CD4-positive, alpha-beta T cell treated with Interferon gamma for 1 hour (primary cell): ENCODE data around the gene SI.
"Not testable (repeated sequence)": the region's sequence is repeated elsewhere in the genome, so short reads cannot be mapped to it uniquely, and the experiment has no call there.

Experiments used
- DNase-seq: peaks from one replicate; pipeline ENCODE4 v3.0.0-alpha.2; 2020

Gene SI

DNA sequence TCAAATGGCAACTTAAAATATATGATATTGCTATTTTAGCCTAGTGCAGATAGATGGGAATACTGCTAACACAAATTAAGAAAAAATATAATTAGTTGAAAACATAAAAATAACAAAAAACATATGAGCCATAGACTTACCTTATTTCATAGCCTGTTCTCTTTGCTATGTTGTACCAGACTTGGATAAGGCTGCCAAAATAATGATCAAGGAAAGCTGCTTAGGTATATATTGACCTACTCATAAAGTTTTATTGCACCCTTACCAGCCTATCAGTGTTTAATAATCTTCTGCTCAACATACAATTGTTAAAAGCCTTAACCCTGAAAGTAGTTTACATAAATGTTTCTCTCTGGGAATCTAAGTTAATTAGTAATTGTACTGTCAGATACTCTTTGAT lies at the start of gene SI:
Gene SI, minus strand, starts transcription at position 204 of the 400 bp plus-strand sequence. CDS start 2,484 bp downstream, outside the sequence.
- no peak for DNase-seq

DNA sequence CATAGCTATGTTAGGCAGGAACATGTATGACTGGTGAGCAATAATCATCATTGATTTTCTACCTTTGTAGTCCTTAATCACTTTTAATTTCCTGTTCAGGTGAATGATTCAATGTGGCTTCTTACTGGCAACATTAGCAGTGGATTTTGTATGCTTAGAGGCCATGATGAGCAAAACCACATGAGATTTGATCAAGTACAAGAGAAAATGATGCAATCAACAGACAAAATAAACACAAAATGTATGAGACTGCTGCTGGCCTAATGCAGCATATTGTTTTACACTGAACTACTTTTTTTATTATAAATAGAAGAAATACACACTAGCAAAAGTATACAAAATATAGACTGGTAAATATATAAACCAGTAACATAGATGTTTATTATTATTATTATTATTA lies 47.5 kb upstream of the SI start:
- no peak for DNase-seq

DNA sequence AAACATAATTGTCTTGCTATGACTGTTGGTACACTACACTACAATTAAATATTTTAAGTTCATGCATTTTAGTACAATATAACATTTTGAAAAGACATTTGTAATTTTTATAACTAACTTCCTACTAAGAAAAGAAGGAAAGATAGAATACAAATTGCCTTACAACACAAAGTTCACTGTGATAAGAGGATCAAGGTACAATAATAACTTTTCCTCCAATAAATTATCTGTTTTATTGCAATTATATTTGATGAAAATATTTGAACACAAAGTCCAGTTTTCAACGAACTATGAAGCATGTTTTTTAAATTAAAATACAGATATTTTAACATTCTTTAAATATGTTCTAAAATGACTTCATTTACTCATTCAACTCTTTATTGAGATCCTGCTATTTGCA lies 33.1 kb upstream of the SI start:
- no peak for DNase-seq

DNA sequence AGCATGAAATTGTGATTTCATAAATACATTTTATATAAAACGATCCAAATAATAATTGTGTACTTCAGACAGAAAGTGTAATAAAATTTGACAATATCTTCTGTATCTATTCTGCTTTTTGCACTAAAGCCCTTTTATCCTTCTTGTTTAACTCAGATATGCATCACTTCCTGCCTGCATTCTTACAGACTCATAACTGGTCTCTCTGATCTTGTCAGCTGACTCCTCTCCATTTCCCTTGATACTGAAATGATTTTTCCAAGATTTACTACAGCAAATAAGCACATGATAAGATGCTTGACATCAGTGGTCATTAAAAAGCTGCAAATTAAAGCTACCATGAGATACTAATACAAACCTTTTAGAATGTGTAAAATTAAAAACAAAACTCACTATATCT lies 25.3 kb upstream of the SI start:
- DNase-seq: no peak

DNA sequence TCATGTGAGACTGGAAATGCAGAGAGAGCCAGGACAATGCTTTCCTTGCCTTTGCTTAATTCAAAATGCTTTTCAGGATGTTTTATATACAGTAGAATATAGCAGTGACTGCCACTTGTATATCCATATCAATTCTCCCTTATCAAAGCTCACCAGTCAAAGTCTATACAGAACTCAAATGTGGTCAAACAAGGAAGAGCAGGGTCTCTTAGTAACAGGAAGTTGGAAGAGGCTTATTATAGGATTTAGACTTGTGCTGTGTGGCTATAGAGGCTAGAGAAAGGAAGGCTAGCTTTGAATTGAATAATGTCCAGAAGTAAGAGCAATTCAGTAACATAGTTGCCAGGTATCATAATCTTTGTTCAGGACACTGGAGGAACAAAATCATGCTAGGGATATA lies 4.4 kb upstream of the SI start:
- DNase-seq: no peak

DNA sequence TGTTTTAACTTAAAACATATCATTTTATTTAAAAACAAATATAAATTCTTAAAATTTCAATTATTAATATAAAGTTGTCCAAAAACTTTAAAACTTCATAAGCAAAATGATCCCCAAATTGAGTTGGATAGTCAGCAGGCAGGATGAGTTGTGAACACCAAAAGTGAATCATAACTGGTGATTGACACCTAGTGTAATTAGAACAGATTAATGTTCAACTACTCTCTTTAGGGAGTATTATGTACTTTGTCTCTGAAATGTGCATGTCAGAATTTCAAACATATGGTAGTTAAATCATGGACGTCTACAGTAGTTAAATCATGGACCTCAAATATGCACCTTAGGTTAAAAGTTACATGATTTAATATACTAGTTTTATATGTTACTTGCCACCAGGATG lies 2.9 kb upstream of the SI start:
- no peak for DNase-seq

DNA sequence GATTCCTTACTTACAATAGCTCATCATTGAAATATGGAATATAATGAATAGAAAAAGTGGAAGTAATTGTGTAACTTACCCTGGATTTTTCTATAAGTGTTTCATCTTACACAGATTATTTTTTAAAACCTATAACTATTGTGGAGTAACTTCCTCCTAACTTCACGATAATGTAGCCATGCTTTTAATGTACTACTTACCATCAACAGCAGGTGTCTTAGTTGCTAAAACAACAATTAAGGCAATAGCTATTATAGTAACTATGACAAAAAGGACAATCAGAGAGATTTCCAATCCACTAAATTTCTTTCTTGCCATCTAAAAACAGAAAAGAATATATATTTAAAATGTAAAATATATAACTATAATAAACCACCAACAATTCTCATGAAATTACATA lies 2.6 kb downstream of the SI start:
- DNase-seq: no peak

DNA sequence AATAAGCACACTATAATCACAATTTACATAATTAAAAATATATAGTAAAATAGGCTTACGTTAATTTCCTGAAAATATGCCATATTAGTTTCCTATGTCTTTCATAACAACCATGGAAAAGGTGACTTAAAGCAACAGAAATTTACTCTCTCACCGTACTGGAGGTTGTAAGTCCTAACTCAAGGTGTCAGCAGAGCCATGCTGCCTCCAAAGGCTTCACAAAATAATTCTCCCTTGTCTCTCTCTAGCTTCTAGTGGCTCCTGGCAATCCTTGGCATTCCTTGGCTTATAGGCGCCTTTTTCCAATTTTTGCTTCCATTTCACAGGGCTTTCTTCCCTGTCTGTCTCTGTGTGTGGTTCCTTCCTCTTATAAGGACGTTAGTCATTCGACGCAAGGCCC lies 7.6 kb downstream of the SI start:
- DNase-seq: no peak

DNA sequence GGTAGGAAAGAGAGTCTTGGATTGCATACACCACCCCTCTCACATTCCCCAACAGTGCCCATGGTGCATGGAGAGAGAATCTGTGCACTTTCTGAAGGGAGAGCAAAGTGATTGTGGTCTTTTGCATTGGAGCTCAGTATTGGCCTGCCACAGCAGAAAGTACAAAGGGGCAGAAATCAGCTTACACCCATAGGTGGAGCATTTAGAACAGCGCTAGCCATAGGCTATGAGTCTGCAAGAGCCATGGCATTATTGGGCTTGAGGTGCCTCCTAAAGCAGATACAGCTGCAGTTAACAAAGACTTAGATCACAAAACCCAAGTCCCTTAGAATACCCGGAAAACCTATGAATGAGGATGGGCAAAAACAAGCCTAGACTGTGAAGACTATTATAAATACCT lies 21.8 kb downstream of the SI start:
- DNase-seq: no peak

DNA sequence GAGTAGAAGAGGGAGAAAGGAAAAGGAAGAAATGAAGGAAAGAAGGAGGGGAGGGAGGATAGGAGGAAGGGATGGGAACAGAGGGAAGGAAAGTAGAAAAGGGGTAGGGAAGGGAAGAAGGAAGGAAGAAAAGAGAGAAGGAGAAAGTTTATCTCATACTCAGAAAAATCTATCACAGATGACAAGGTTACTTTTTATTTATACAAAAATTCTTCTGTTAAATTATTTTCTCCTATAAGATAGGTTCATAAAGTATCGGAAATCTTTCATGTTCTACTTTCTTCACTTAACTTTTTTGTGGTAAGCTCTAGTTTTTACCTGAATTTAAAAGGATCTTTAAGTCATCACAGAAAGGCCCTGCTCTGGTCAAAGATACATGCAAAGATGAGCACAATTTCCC lies 38.1 kb downstream of the SI start:
- no peak for DNase-seq

DNA sequence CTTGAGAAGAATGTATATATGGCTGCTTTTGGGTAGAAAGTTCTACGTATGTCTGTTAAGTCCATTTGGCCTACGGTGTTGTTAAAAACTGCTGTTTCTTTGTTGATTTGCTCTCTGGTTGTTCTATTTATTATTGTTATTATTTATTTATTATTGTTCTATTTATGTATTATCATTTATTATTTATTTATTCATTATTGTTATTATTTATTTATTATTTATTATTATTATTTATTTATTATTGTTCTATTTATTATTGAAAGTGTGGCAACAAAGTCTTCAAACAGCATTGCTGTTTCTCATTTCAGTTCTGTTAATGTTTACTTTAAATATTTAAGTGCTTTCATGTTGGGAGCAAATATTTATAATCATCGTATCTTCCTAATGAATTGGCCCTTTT lies 66.7 kb downstream of the SI start:
- no peak for DNase-seq

DNA sequence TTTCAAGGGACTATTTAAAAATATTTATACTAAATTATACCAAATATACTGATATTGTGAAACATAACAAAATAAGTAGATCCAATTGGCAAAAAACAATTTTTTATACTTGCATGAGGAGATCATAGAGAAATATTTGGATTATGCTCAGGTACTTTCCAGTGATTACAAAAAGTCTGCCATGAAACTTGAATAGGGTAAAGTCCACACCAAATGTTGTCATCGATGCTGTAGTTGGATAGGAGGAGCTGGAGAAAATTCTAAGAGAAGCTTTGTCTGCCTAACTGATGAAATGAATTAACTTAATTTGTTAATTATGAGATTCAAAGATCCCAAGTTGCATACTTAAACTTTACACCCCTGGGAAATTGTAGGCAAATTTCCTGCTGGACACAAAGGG lies 93.3 kb downstream of the SI start:
- DNase-seq: no peak

DNA sequence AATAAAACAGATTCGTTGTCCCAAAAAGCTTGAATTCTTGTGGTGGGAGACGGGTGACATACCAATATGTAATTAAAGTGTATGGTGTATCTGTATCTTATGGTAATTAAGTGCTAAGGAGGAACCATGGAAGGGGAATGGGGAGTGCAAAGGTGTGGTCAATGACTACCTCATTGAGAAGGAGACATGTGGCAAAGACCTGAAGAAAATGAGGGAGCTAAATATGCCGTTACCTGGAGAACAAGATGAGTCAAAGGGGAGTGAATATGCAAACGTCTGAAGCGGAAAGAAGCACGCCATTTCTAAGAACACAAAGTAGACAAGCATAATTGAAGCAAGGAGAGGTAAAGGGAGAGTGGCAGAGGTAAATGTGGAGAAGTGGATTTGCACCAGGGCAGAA lies 115.7 kb downstream of the SI start:
- no peak for DNase-seq

DNA sequence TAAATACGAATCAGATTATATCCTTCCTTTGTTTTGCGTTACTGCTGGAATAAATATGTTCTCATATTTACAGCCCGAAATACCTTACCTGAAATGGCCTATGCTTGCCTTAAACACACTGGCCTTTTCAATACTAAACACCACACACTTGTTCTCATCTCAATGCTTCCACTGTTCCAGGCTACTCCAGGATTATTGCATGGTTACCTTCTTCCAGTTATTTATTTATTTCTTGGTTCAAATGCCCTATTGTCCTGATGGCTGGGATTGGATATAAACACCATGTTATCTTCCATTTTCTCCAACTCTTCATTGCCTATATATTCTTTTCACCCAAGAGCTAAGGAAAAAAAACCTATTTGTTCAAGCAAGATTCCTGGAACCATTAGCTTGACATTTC lies 125.3 kb downstream of the SI start:
- DNase-seq: no peak

DNA sequence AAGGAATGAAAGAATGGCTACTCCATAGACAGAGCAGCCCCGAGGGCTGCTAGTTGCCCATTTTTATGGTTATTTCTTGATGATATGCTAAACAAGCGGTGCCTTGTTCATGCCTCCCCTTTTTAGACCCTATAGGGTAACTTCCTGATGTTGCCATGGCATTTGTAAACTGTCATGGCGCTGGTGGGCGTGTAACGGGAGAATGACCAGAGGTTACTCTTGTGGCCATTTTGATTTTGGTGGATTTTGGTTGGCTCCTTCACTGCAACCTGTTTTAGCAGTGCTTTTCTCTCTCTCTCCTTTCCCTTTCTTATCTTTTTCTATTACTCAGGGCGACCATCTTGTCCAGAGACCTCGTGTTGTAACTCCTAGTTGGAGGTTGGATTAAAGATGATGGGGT lies 126.9 kb downstream of the SI start:
- DNase-seq: not testable (repeated sequence)

DNA sequence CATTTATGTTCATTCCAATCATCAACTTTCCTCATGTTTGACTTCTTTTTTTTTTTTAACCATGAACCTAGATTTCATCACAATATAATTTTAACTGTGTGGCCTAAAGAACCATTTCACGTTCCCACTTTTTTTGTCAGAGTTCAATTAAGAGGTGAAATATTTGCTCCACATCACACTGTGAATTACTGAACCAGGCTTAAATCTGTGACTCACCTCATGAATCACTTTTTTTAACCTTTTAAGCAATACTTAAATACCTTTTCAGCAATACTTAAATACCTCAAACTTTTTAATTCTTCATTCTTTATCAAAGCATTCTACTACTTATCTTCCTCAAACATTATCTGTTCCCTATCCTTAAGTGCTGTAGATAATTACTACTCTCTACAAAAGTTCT lies 137.6 kb downstream of the SI start:
- no peak for DNase-seq

DNA sequence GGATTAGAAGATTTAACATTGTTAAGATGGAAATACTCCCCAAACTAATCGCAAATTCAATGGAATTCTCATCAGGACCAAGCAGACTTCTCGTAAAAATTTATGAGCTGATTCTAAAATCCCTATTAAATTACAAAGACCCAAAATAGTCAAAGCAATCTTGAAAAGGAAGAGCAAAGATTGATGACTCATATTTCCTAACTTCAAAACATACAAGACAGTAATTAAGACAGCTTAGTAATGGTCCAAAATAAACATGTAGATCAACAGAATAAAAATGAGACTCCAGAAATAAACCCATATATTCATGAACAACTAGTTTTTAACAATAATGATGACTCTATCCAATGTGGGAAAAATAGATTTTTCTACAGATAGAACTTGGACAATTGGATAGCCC lies 148.7 kb downstream of the SI start:
- no peak for DNase-seq
